Measurements from ENCODE around the gene CPAMD8. TPM values are rescaled to one million over a fixed set of nuclear protein-coding genes. Genes with fewer than 3 reads are reported as not detected.

Gene CPAMD8
- total and polyA plus RNA-seq, 2 of the 8 experiments (the other 6 are each of a cell fraction or from before 2014, with no cell fraction given), result 6.1 to 9.2 TPM

- no peak overlapping the region for H3K14ac ChIP-seq (ENCODE audit: insufficient read length)
- H2BK20ac ChIP-seq (ENCODE audit: low read length), result no peak overlapping the region
- 0 out of 2 replicates have a peak overlapping the region, but pooled peaks have one; percentile 96 for H4K8ac ChIP-seq (ENCODE audit: extremely low read depth, insufficient read depth, low read length)
- no peaks in the 10 kb centered on the region for H3K27me3 ChIP-seq (replicated peaks in 1 of 4; ENCODE audit: control insufficient read depth in 3 of 4, extremely low read depth in 1 of 4, insufficient read depth in 3 of 4, low read length in 3 of 4)
- 6% methylated on average over 11 of the region's 11 CpGs; no CpG with 5 or more reads in 1 of the 2 experiments for WGBS, 2 experiments (ENCODE audit: extremely low coverage in 1 of 2, insufficient coverage in 1 of 2, insufficient read length in 1 of 2, insufficient replicate concordance in 2 of 2, low coverage in 1 of 2, low lambda C conversion rate in 2 of 2, missing lambda C conversion rate in 1 of 2)
- H3K23me2 ChIP-seq (ENCODE audit: low read depth, low read length), result peaks cover 17% of the 10 kb centered on the region
- no peak overlapping the region for H2BK15ac ChIP-seq (ENCODE audit: low read length)
- DNase-seq (ENCODE audit: low read depth in 1 of 2, low spot score in 2 of 2) (no peak), FAIRE-seq (no peak)
- H2AFZ ChIP-seq (ENCODE audit: low read length), result no peak overlapping the region
- H3K79me1 ChIP-seq (ENCODE audit: low read depth, low read length), result peaks cover 26% of the 10 kb centered on the region
- H3K9ac ChIP-seq (replicated peaks in 1 of 4; ENCODE audit: extremely low read depth in 1 of 4, low read depth in 3 of 4, low read length in 3 of 4), result peak overlapping the region; percentile 92 to 97 (median 94); a peak in 6 of 7 replicates
- TF ChIP-seq POLR2A (IDR thresholded peaks at IDR 0.05; ENCODE audit: control extremely low read depth in 1 of 2, low read depth in 2 of 2, low read length in 2 of 2) (no peak), MAFK (IDR thresholded peaks at IDR 0.05; ENCODE audit: low read depth, low read length) (no peak), JUND (IDR thresholded peaks at IDR 0.05; ENCODE audit: low read length) (no peak), CTBP2 (IDR thresholded peaks at IDR 0.05; ENCODE audit: borderline replicate concordance, insufficient read depth, insufficient read length, low read length) (no peak), KDM1A (IDR thresholded peaks at IDR 0.05; ENCODE audit: borderline replicate concordance, low read length) (peak; percentile 46; the same call in 1 of the 2 replicates)
- no peak overlapping the region; the same call in none of the 2 replicates for H3K18ac ChIP-seq (ENCODE audit: extremely low read depth, low read length)
- H4K5ac ChIP-seq (ENCODE audit: insufficient read length, low read depth, low read length), result peak overlapping the region; percentile 45
- peaks cover 4 to 57% of the 10 kb centered on the region in 2 experiments; a peak in 3 of 4 replicates for H3K79me2 ChIP-seq (ENCODE audit: control insufficient read depth in 1 of 2, insufficient read depth in 2 of 2, low read length in 2 of 2)
- peak overlapping the region; percentile 91 for H3K27ac ChIP-seq (ENCODE audit: low read depth, low read length)
- H3K4me2 ChIP-seq (ENCODE audit: insufficient read depth in 1 of 2, low read depth in 2 of 2, low read length in 2 of 2), result peak overlapping the region; percentile 78 to 91
- H2BK12ac ChIP-seq (ENCODE audit: low read depth, low read length), result no peak overlapping the region
- CTCF ChIA-PET (ENCODE audit: partially characterized antibody), result no interaction called here
- H3K23ac ChIP-seq (ENCODE audit: insufficient read length), result no peak overlapping the region
- POLR2A ChIA-PET (ENCODE audit: partially characterized antibody), result interaction anchor here (0.6 to 2.4 kb wide), 6 partner anchors 19 to 218 kb away, joined by 3 to 13 read pairs (median 4); partner anchors contain the start of genes OCEL1 and USE1
- H4K91ac ChIP-seq (replicated peaks; ENCODE audit: insufficient read length, low read length), result no peak overlapping the region
- H3K4ac ChIP-seq (replicated peaks; ENCODE audit: insufficient read length, low read depth, low read length), result no peak overlapping the region
- H2AK5ac ChIP-seq (ENCODE audit: low read depth, low read length), result no peak overlapping the region
- H3K4me1 ChIP-seq (replicated peaks in 1 of 4; ENCODE audit: control insufficient read depth in 3 of 4, insufficient read depth in 4 of 4, low read length in 3 of 4), result peaks cover 4 to 13% (median 10%) of the 10 kb centered on the region in 4 experiments
- H3K56ac ChIP-seq (replicated peaks; ENCODE audit: insufficient read length, low read depth, low read length), result no peak overlapping the region
- peak overlapping the region; percentile 71 to 96 (median 75) for H3K4me3 ChIP-seq (ENCODE audit: extremely low read depth in 1 of 4, insufficient read depth in 2 of 4, low read depth in 3 of 4, low read length in 4 of 4)
- H2BK5ac ChIP-seq (ENCODE audit: low read depth, low read length), result 0 out of 2 replicates have a peak overlapping the region, but pooled peaks have one; percentile 97
- H3K36me3 ChIP-seq (ENCODE audit: control insufficient read depth in 2 of 4, insufficient read depth in 4 of 4, low read length in 3 of 4), result peaks cover 0 to 17% (median 3%) of the 10 kb centered on the region in 4 experiments; a peak in 4 of 8 replicates
- H2BK120ac ChIP-seq (replicated peaks; ENCODE audit: low read depth, low read length), result no peak overlapping the region
- peaks cover 25 to 33% of the 10 kb centered on the region in 2 experiments for H4K20me1 ChIP-seq (replicated peaks in 1 of 2; ENCODE audit: control insufficient read depth in 1 of 2, insufficient read depth in 2 of 2, low read length in 2 of 2)
- H3K9me3 ChIP-seq (ENCODE audit: insufficient read depth in 2 of 2, low read depth in 1 of 2, low read length in 1 of 2), result no peaks in the 10 kb centered on the region
These were observed 48.0 kb upstream of the CPAMD8 start for GRCh38 chr19:17074634-17075034.

Data from H1 (cell line).